SK-N-SH (cell line): ENCODE results near the gene PRRT4. TPM values are rescaled to one million over a fixed set of nuclear protein-coding genes. Genes with fewer than 3 reads are reported as not detected.

Source experiments
- CTCF ChIA-PET: fragments of 300-600, 350-600 bp; formaldehyde crosslinking; extraction: SDS; loops from one replicate; lab custom pipeline; 2021; lab: Yijun Ruan, JAX
- POLR2A ChIA-PET: fragments of 350-600 bp; sonication (Branson Sonifier 250); formaldehyde crosslinking; extraction: SDS; loops from one replicate; lab custom pipeline; 2020; ENCODE audit warnings: antibody characterized with exemption, inconsistent platforms; lab: Yijun Ruan, JAX
- DNase-seq: peaks from one replicate; pipeline ENCODE4 v3.0.0; 2012
- H2AFZ ChIP-seq: fragments of 200-600 bp; sonication (generic); 2 replicates; pipeline ENCODE4 v1.8.1; 2016; ENCODE audit warnings: antibody characterized with exemption, mild to moderate bottlenecking, low read depth
- H3F3A ChIP-seq: fragments of 200-600 bp; sonication (generic); replicated peaks from 2 replicates; pipeline ENCODE3; 2016; ENCODE audit warnings: antibody characterized with exemption, mild to moderate bottlenecking; ENCODE audit not compliant: insufficient read depth
- H3K27ac ChIP-seq, 2 experiments: fragments of 200-500 bp in 1 of 2; fragments of 200-600 bp in 1 of 2; sonication (Bioruptor generic) in 1 of 2; sonication (generic), shearing (Covaris generic) in 1 of 2; 2 replicates each; pipeline versions ENCODE4 v1.5.1 to v1.6.1; 2014 to 2016; ENCODE audit warnings: low read depth in 2 of 2, inconsistent platforms in 1 of 2, low read length in 1 of 2, mild to moderate bottlenecking in 1 of 2, mixed read lengths in 1 of 2
- H3K27me3 ChIP-seq: fragments of 200-600 bp; sonication (generic), shearing (Covaris generic); 2 replicates; pipeline ENCODE4 v1.6.1; 2016; ENCODE audit warnings: mixed run types; ENCODE audit not compliant: insufficient read depth
- H3K36me3 ChIP-seq, 2 experiments: fragments of 200-500 bp in 1 of 2; fragments of 200-600 bp in 1 of 2; sonication (Bioruptor generic) in 1 of 2; sonication (generic) in 1 of 2; replicated peaks in 1 of 2; 2 replicates each; pipeline versions ENCODE3 to v1.5.1; 2014 to 2016; ENCODE audit warnings: low read length in 1 of 2, mild to moderate bottlenecking in 1 of 2; ENCODE audit not compliant: insufficient read depth in 2 of 2, control insufficient read depth in 1 of 2
- H3K4me1 ChIP-seq, 2 experiments: fragments of 200-500 bp in 1 of 2; fragments of 200-600 bp in 1 of 2; sonication (Bioruptor generic) in 1 of 2; sonication (generic), shearing (Covaris generic) in 1 of 2; 2 replicates each; pipeline versions ENCODE4 v1.5.1 to v1.6.1; 2014 to 2016; ENCODE audit warnings: low read depth in 1 of 2, low read length in 1 of 2, mixed run types in 1 of 2; ENCODE audit not compliant: insufficient read depth in 2 of 2, control insufficient read depth in 1 of 2
- H3K4me2 ChIP-seq: fragments of 200-600 bp; sonication (generic), shearing (Covaris generic); 2 replicates; pipeline ENCODE4 v1.6.1; 2017; ENCODE audit warnings: mixed run types
- H3K4me3 ChIP-seq, 2 experiments: fragments of 200-500 bp in 1 of 2; fragments of 200-600 bp in 1 of 2; sonication (Bioruptor generic) in 1 of 2; sonication (generic), shearing (Covaris generic) in 1 of 2; 2 replicates each; pipeline versions ENCODE4 v1.5.1 to v1.8.1; 2014 to 2016; ENCODE audit warnings: low read depth in 2 of 2, inconsistent platforms in 1 of 2, low read length in 1 of 2, mild to moderate bottlenecking in 1 of 2, mixed read lengths in 1 of 2, moderate library complexity in 1 of 2
- H3K79me2 ChIP-seq: fragments of 200-600 bp; sonication (generic); 2 replicates; pipeline ENCODE4 v1.8.1; 2017; ENCODE audit warnings: mild to moderate bottlenecking; ENCODE audit not compliant: insufficient read depth
- H3K9ac ChIP-seq: fragments of 200-600 bp; sonication (generic); 2 replicates; pipeline ENCODE4 v1.6.1; 2017; ENCODE audit warnings: mixed run types
- H3K9me2 ChIP-seq: fragments of 200-600 bp; sonication (generic); 2 replicates; pipeline ENCODE4 v1.6.1; 2017; ENCODE audit warnings: mixed run types
- H3K9me3 ChIP-seq: fragments of 200-600 bp; sonication (generic); 2 replicates; pipeline ENCODE4 v1.6.1; 2017; ENCODE audit warnings: mixed run types, mild to moderate bottlenecking, moderate library complexity
- H4K20me1 ChIP-seq: fragments of 200-600 bp; sonication (generic); 2 replicates; pipeline ENCODE4 v1.6.1; 2017; ENCODE audit warnings: mild to moderate bottlenecking, mixed run types; ENCODE audit not compliant: insufficient read depth
- CHD2 ChIP-seq: fragments of 150-350 bp; IDR thresholded peaks from 2 replicates; pipeline ENCODE4 v1.6.1; 2018; ENCODE audit warnings: low read length; ENCODE audit not compliant: partially characterized antibody
- CTCF ChIP-seq: fragments of 200-600 bp; sonication (generic); IDR thresholded peaks from 2 replicates; pipeline ENCODE4 v1.6.1; 2017; ENCODE audit warnings: antibody characterized with exemption, mild to moderate bottlenecking, moderate library complexity
- ELF1 ChIP-seq: IDR thresholded peaks from 2 replicates; pipeline ENCODE4 v1.4.0; 2012
- EP300 ChIP-seq, 2 experiments: IDR thresholded peaks; 2 replicates each; pipeline versions ENCODE4 v1.4.0 to v1.6.1; 2012; ENCODE audit warnings: borderline replicate concordance in 1 of 2, low read depth in 1 of 2, low read length in 1 of 2
- EZH2phosphoT487 ChIP-seq: fragments of 200-600 bp; sonication (generic); IDR thresholded peaks from 2 replicates; pipeline ENCODE4 v1.6.1; 2017; ENCODE audit warnings: low read depth, mixed run types, mild to moderate bottlenecking, antibody characterized with exemption, moderate library complexity, borderline replicate concordance
- FOSL2 ChIP-seq: IDR thresholded peaks from 2 replicates; pipeline ENCODE4 v1.4.0; 2012; ENCODE audit warnings: low read depth, mild to moderate bottlenecking, moderate library complexity, borderline replicate concordance
- GABPA ChIP-seq: IDR thresholded peaks from 2 replicates; pipeline ENCODE4 v1.4.0; 2012; ENCODE audit warnings: low read depth, mild to moderate bottlenecking
- JUND ChIP-seq: IDR thresholded peaks from 2 replicates; pipeline ENCODE4 v1.4.0; 2012
- MAX ChIP-seq: IDR thresholded peaks from 2 replicates; pipeline ENCODE4 v1.4.0; 2012; ENCODE audit warnings: low read depth
- MXI1 ChIP-seq: IDR thresholded peaks from 2 replicates; pipeline ENCODE4 v1.6.1; 2012; ENCODE audit warnings: mild to moderate bottlenecking, low read depth, low read length, improper control_type of control experiment
- NFIC ChIP-seq: IDR thresholded peaks from 2 replicates; pipeline ENCODE4 v1.4.0; 2012; ENCODE audit warnings: borderline replicate concordance
- NRF1 ChIP-seq: IDR thresholded peaks from 2 replicates; pipeline ENCODE4 v1.6.1; 2012; ENCODE audit warnings: low read depth, mild to moderate bottlenecking, low read length
- PBX3 ChIP-seq: IDR thresholded peaks from 2 replicates; pipeline ENCODE4; 2012
- POLR2AphosphoS5 ChIP-seq: IDR thresholded peaks from 2 replicates; pipeline ENCODE4 v1.6.1; 2012; ENCODE audit warnings: low read depth, low read length
- RAD21 ChIP-seq: IDR thresholded peaks from 2 replicates; pipeline ENCODE4 v1.6.1; 2012; ENCODE audit warnings: mild to moderate bottlenecking, low read length
- RCOR1 ChIP-seq: fragments of 150-350 bp; IDR thresholded peaks from 2 replicates; pipeline ENCODE4 v1.6.1; 2017; ENCODE audit warnings: antibody characterized with exemption, low read length
- RXRA ChIP-seq: IDR thresholded peaks from 2 replicates; pipeline ENCODE4 v1.4.0; 2012; ENCODE audit warnings: low read depth, mild to moderate bottlenecking, borderline replicate concordance
- SIN3A ChIP-seq: IDR thresholded peaks from 2 replicates; pipeline ENCODE4 v1.6.1; 2012; ENCODE audit warnings: low read depth, mild to moderate bottlenecking, low read length, moderate library complexity, borderline replicate concordance
- TAF1 ChIP-seq: IDR thresholded peaks from 2 replicates; pipeline ENCODE4 v1.6.1; 2012; ENCODE audit warnings: low read depth, mild to moderate bottlenecking, low read length, moderate library complexity, borderline replicate concordance
- TCF12 ChIP-seq: IDR thresholded peaks from 2 replicates; pipeline ENCODE4 v1.4.0; 2012
- USF1 ChIP-seq: IDR thresholded peaks from 2 replicates; pipeline ENCODE4 v1.4.0; 2012; ENCODE audit warnings: low read depth, borderline replicate concordance
- YY1 ChIP-seq: IDR thresholded peaks from 2 replicates; pipeline ENCODE4 v1.4.0; 2012; ENCODE audit warnings: low read depth, mild to moderate bottlenecking
- ZBTB33 ChIP-seq: IDR thresholded peaks from 2 replicates; pipeline ENCODE4 v1.4.0; 2012; ENCODE audit warnings: low read depth, borderline replicate concordance
- WGBS: methylation state at CpG from one replicate; pipeline ENCODE4 v1.1.6; 2017; ENCODE audit warnings: low lambda C conversion rate; 5-methylcytosine and 5-hydroxymethylcytosine counted together
- polyA plus RNA-seq, 3 experiments: library from polyadenylated mRNA; depleted of rRNA; stranded (reverse); fragments of >200 nt; gene quantifications; 2 replicates each; pipeline ENCODE4 v1.2.3, GENCODE V29; 2012

Gene PRRT4
- polyA plus RNA-seq, 1 of the 3 experiments (the other 2 are of a cell fraction) = 1.5 TPM

GRCh38 chr7:128399991-128400390, 38.5 kb upstream of the PRRT4 start:
- Histone ChIP-seq H3K79me2 (peaks cover 16% of the 10 kb centered on the region), H3K4me3 (no peak overlapping the region), H4K20me1 (peaks cover 14% of the 10 kb centered on the region; the same call in 1 of the 2 replicates), H3K9ac (no peak overlapping the region), H3K4me2 (no peak overlapping the region), H3F3A (peaks cover 4% of the 10 kb centered on the region), H3K27me3 (no peaks in the 10 kb centered on the region), H3K4me1 (peaks cover 11 to 12% of the 10 kb centered on the region in 2 experiments; a peak in 2 of 4 replicates), H3K9me2 (no peaks in the 10 kb centered on the region), H2AFZ (no peak overlapping the region), H3K9me3 (no peaks in the 10 kb centered on the region), H3K36me3 (peaks cover 42 to 64% of the 10 kb centered on the region in 2 experiments), H3K27ac (no peak overlapping the region)
- TF ChIP-seq EP300 (IDR thresholded peaks at IDR 0.05; ENCODE audit: borderline replicate concordance in 1 of 2, low read depth in 1 of 2, low read length in 1 of 2) = no peak
- no peak for TF ChIP-seq NFIC
- TF ChIP-seq CHD2 = no peak
- TF ChIP-seq YY1 = no peak
- TF ChIP-seq EZH2phosphoT487 = no peak
- TF ChIP-seq ZBTB33 = no peak
- no peak for TF ChIP-seq RAD21
- 94% methylated on average over 5 of the region's 7 CpGs for WGBS
- ChIA-PET CTCF (interaction anchor here (0.9 to 50.3 kb wide), 8 partner anchors 5 to 480 kb away, joined by 3 to 1901 read pairs (median 58); partner anchors contain the start of genes HILPDA, IMPDH1, PRRT4 and RBM28), POLR2A (interaction anchor here (0.6 to 1.3 kb wide), 4 partner anchors 9 to 156 kb away, joined by 3 to 5 read pairs (median 4); no protein-coding TSS in a partner anchor)
- DNase-seq = no peak

GRCh38 chr7:128398841-128399135, 37.3 kb upstream of the PRRT4 start:
- Histone ChIP-seq H3K4me3 (no peak overlapping the region; a peak in 1 of 4 replicates), H3K36me3 (peaks cover 42 to 76% of the 10 kb centered on the region in 2 experiments), H3K27me3 (no peaks in the 10 kb centered on the region), H4K20me1 (peaks cover 3% of the 10 kb centered on the region; the same call in 1 of the 2 replicates), H2AFZ (no peak overlapping the region), H3K4me1 (peaks cover under 1 to 1% of the 10 kb centered on the region in 2 experiments; a peak in 1 of 4 replicates), H3K9me3 (no peaks in the 10 kb centered on the region), H3F3A (no peaks in the 10 kb centered on the region), H3K27ac (no peak overlapping the region), H3K4me2 (no peak overlapping the region), H3K9me2 (no peaks in the 10 kb centered on the region), H3K9ac (no peak overlapping the region), H3K79me2 (peaks cover 4% of the 10 kb centered on the region; the same call in 1 of the 2 replicates)
- ChIA-PET POLR2A (no interaction called here), CTCF (interaction anchor here (0.9 to 50.3 kb wide), 12 partner anchors 4 to 482 kb away, joined by 3 to 1901 read pairs (median 8); partner anchors contain the start of genes IMPDH1, PRRT4 and RBM28)
- WGBS = 39% methylated on average over 6 of the region's 6 CpGs
- no peak for DNase-seq
- TF ChIP-seq EP300 (IDR thresholded peaks at IDR 0.05; ENCODE audit: borderline replicate concordance in 1 of 2, low read depth in 1 of 2, low read length in 1 of 2) (no peak), JUND (no peak), MAX (no peak), YY1 (no peak), ELF1 (no peak), TAF1 (no peak), FOSL2 (no peak), GABPA (no peak), USF1 (no peak), CTCF (no peak), MXI1 (no peak), TCF12 (no peak), SIN3A (no peak), RCOR1 (no peak), POLR2AphosphoS5 (no peak), PBX3 (no peak), CHD2 (no peak), NRF1 (no peak), RXRA (no peak)
